SU-DHL-6 (cell line): ENCODE results near the gene LRP1B.

Source experiments
- EZH2phosphoT487 ChIP-seq: fragments of 200-600 bp; sonication (generic), shearing (Covaris generic); conservative IDR thresholded peaks from 2 replicates; pipeline ENCODE4 v1.6.1; 2018; ENCODE audit warnings: mild to moderate bottlenecking, antibody characterized with exemption, low read length, moderate library complexity, mixed read lengths
- TF ChIP-seq, protein P1 (sequence below): fragments of 200-600 bp; sonication (generic); IDR thresholded peaks from one replicate; pipeline ENCODE4 v1.5.1; 2017; ENCODE audit warnings: antibody characterized with exemption, mild to moderate bottlenecking, low read length, moderate library complexity; ENCODE audit not compliant: insufficient read depth, poor library complexity, severe bottlenecking

GRCh38 chr2:140338795-140339194 is 1792.0 kb downstream of the LRP1B start:
- TF ChIP-seq, protein P1, sequence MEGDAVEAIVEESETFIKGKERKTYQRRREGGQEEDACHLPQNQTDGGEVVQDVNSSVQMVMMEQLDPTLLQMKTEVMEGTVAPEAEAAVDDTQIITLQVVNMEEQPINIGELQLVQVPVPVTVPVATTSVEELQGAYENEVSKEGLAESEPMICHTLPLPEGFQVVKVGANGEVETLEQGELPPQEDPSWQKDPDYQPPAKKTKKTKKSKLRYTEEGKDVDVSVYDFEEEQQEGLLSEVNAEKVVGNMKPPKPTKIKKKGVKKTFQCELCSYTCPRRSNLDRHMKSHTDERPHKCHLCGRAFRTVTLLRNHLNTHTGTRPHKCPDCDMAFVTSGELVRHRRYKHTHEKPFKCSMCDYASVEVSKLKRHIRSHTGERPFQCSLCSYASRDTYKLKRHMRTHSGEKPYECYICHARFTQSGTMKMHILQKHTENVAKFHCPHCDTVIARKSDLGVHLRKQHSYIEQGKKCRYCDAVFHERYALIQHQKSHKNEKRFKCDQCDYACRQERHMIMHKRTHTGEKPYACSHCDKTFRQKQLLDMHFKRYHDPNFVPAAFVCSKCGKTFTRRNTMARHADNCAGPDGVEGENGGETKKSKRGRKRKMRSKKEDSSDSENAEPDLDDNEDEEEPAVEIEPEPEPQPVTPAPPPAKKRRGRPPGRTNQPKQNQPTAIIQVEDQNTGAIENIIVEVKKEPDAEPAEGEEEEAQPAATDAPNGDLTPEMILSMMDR, result no peak
- TF ChIP-seq EZH2phosphoT487, result no peak
